NCI-H2227 (cell line): ENCODE data around the gene CTDP1.
"Not testable (repeated sequence)": the region's sequence is repeated elsewhere in the genome, so short reads cannot be mapped to it uniquely, and the experiment has no call there.

Source experiments
- DNase-seq: peaks from one replicate; lab custom pipeline; 2025; ENCODE audit not compliant: unreplicated experiment; lab: John Stamatoyannopoulos, UW

The CTDP1 gene

GRCh38 chr18:79720359-79720733 lies 40.7 kb downstream of the CTDP1 start:
- no peak for DNase-seq

DNA sequence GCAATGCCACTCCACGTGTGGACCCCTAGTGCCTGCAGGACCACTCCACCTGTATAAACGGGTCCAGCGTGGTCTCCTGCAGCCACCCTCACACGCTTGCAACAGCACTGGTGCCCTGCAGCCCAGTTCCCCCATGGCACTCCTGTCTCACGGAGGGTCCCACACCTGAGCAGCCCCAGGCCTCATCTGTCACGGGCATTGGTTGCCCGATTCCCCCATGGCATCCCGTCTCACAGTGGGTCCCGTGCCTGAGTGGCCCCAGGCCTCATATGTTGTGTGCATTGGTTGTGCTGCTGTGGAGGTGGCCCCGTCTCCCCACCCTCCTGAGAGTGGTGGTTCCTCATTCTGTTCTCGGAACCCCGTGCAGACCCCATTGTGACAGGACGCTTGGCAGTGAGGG lies 43.4 kb downstream of the CTDP1 start:
- DNase-seq = no peak

DNA sequence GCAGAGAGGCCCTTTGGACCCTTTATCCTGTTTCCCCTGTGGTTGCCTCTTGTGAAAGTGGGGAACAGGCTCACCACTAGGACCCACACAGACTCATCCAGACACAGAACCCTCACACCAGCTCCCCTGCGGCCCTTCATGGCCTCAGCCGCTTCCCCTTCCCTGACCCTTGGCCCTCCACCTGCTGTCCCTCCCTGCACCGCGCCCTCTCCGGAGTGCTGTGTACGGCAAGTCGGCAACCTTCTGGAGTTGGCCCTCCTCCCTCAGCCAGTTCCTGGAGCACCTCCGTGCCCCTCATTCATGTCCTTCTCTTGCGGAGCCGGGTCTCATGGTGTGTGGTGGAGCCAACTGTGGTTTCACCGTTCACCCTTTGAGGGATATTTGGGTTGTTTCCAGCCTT lies 44.0 kb downstream of the CTDP1 start:
- DNase-seq = no peak

DNA sequence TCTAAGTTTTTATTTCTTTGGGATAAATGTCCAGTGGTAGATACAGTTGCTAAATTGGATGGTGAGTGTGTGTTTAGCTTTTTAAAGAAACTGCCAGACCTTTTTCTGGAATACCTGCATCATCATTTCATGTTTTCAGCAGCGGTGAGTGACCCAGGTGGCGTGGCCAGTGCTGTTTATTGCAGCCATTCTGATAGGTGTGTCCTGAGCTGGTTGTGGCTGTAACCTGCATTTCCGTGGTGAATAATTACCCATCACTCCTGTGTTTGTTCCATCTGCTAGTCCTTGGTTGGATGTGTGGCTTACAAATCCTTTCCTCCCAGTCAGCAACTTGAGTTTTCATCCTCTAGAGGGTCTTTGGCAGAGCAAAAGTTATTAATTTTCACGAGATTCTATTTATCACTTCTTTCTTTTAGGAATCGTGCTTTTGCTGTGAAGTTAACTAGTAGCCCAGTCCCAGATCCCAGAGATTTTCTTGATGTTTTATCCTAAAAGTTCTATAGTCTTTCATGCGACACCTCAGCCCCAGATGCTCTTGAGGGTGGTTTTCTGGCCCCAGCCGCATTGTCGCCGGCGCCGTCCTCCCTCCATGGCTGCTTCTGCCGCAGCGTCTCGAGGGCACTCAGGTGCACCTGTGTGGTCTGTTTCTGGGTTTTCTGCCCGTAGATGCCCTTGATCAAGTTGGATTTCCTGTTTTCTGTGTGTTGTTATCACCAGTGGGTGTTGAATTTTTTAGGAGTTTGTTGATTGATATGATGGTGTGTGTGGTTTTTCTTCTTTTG lies 44.9 kb downstream of the CTDP1 start:
- no peak for DNase-seq

DNA sequence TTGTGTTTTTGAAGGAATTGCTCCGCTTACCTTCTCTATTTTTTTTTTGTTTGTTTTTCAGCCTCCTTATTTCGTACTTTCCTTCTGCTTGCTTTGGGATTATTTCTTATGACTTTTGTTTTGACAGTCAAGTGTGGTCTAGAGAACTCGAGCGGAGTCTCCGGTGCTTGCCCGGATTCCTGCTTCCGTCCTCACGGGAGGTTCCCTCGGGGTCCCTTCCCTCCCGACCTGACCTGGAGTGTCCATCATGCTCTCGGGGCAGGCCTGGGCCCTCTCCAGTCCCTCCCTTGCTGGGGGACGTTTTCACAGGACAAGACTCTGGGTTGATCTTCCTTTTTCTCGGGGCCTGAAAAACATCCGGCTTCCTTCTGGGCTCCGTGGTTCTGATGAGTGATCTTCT lies 45.9 kb downstream of the CTDP1 start:
- no peak for DNase-seq

DNA sequence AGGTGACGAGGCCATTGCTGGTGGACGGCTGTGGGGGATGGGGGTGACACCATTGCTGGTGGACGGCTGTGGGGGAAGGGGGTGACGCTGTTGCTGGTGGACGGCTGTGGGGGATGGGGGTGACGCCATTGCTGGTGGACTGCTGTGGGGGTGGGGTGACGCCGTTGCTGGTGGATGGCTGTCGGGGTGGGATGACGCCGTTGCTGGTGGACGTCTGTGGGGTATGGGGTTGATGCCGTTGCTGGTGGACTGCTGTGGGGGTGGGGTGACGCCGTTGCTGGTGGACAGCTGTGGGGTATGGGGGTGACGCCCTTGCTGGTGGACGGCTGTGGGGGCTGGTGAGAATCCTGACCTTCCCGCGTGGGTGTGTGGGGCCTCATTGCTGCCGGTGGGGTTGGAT lies 47.1 kb downstream of the CTDP1 start:
- no peak for DNase-seq

DNA sequence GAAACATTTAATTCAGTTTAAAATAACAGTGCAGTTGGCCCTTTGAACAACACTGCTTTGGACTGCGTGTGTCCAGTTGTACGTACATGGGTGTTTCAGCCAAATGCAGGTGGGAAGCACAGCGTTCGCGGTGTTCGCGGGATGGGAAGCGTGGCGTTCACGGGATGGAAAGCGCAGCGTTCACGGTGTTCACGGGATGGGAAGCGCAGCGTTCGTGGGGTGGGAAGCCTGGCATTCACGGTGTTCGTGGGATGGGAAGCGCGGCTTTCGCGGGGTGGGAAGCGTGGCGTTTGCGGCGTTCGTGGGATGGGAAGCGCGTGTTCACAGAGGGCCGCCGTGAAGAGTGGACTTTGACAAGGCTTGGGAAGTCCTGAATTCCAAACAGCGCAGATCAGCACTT lies 47.6 kb downstream of the CTDP1 start:
- no peak for DNase-seq

- no peak for DNase-seq
These were observed 49.5 kb downstream of the CTDP1 start for GRCh38 chr18:79728931-79729586.

DNA sequence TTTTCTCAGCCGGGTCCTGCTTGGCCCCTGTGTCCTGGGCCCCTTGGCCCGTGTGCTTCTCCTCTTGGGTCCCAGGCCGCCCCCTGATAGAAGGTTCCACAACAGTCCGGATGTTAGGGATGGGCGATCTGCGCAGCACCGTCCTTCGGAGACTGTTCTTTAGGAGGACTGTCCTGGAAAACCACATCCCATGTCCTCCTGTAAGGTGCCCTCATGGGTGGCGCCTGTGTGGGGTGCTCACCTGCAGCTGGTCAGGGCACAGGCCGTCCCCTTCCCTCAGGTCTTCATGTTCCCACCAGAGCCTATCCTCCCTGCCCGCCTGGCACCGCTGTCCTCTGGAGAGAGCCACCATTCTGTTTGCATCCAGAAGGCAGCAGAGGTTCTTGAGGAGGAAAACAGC lies 50.0 kb downstream of the CTDP1 start:
- no peak for DNase-seq

- no peak for DNase-seq
These were observed 51.2 kb downstream of the CTDP1 start for GRCh38 chr18:79730804-79731203.

GRCh38 chr18:79731881-79732720 lies 52.5 kb downstream of the CTDP1 start:
- not testable (repeated sequence) for DNase-seq

DNA sequence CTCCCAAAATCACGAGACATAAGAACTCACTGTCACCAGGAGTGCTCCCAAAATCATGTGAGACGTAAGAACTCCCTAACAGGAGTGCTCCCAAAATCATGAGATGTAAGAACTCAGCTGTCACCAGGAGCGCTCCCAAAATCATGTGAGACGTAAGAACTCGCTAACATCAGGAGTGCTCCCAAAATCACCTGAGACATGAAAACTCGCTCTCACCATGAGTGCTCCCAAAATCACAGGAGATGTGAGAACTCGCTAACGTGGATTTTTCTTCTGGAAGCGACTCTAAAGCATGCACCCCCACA lies 53.1 kb downstream of the CTDP1 start:
- no peak for DNase-seq

- no peak for DNase-seq
These were observed 53.6 kb downstream of the CTDP1 start for GRCh38 chr18:79733135-79733701.

DNA sequence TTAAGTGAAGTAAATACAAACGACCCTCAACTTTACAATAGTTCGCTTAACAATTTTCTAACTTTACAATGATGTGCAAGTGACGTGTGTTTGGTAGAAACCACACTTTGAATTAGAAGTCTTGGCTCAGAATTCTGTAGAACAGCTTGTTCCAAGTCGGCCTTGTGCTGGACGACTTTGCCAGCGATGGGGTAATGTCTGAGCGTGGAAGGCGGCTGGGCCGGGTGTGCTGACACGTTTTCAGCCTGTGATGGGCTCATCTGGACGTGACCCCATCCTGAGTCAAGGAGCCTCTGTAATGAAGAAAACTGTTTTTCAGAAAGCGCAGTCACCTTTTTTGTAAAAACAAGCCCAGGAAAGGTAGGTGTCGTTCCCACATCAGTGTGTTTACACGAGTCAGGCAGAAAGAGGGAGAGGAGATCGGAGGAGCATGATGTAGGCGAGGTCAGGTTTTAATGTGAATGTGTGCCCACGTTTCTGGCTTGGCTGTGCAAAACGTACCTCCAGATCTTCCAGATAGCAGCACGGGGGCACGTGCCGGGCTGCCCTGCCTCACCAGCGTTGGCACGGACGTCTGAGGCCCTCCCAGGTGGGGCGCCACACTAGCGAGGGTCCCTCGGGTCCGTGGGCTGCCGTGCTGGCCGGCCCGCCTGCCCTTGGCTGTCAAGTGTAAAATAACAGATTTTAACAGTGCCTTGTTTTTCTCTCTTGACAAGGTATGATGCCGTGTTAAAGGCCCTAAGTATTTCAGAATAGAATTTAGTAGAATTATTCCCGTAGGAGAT lies 54.6 kb downstream of the CTDP1 start:
- DNase-seq = no peak

GRCh38 chr18:79735071-79735980 lies 55.7 kb downstream of the CTDP1 start:
- DNase-seq = no peak

DNA sequence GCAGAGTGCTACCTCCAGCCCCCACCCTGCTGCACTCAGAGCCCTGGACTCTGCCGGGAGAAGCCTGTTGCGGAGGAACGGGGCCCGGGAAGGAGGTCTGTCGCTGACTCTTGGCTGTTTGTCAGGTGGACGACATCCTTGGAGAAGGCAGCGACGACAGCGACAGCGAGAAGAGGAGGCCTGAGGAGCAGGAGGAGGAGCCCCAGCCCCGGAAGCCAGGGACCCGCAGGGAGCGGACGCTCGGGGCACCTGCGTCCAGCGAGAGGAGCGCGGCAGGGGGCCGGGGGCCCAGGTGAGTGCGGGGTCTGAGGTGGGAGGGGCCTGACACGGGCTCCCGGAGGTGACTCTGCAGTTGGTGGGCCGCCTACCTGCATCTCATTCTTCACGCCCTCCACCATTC lies 56.6 kb downstream of the CTDP1 start:
- DNase-seq = no peak

DNA sequence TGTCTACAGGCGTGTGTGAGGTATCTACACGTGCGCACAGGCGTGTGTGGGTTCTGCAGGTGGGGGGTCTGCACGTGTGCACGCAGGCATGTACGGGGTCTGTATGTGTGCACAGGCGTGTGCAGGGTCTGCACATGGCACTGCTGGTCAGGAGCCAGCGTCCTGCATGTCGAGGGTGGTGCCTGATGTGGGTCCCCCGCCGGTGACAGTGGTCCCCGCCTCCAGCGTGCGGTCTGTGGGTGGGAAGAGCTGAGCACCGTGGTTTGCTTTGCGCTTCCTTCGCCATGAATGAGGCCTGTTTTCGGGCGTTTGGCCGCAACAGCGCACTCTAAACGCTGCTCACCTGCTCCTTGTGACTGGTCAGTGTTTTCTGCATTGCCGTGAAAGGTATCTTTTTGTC lies 57.2 kb downstream of the CTDP1 start:
- DNase-seq = no peak

DNA sequence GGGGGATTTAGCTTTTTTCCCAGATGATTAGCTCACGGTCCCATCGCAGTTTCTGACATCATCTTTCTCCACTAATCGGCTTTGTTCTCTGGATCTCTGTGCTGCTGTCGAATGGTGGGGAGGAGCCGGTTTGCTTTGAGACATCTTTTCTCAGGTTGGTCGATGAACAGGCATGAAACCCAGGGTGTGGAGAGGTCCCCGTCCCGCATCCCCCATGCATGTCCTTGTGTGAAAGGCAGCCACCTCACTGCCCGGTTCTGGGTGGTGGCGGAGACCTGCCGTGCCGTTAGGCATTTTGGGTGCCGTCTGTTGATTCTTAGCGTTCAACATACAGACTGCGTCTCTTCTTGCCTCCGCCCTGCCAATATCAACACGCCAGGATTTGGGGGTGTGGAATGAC lies 57.8 kb downstream of the CTDP1 start:
- no peak for DNase-seq

GRCh38 chr18:79738041-79738461 lies 58.4 kb downstream of the CTDP1 start:
- DNase-seq = no peak
